HepG2 (cell line): ENCODE data around the gene M1AP. TPM values are rescaled to one million over a fixed set of nuclear protein-coding genes. Genes with fewer than 3 reads are reported as not detected.

Source experiments
- BATF2 ChIP-seq: sonication (generic); formaldehyde crosslinking; IDR thresholded peaks from 2 replicates; pipeline ENCODE4 v1.8.0; 2022; ENCODE audit warnings: mild to moderate bottlenecking, missing genetic modification reagents, moderate library complexity
- HNRNPK ChIP-seq: fragments of 200-400 bp; formaldehyde crosslinking; IDR thresholded peaks from 2 replicates; pipeline ENCODE4 v1.6.1; 2018; ENCODE audit warnings: low read length, low read depth, moderate library complexity, mild to moderate bottlenecking; ENCODE audit not compliant: poor library complexity, severe bottlenecking
- JUN ChIP-seq: sonication (generic); formaldehyde crosslinking; IDR thresholded peaks from 2 replicates; pipeline ENCODE4 v1.4.0; 2020; ENCODE audit warnings: mild to moderate bottlenecking, missing genetic modification reagents
- MAZ ChIP-seq, 2 experiments: sonication (generic) in 1 of 2; formaldehyde crosslinking in 1 of 2; IDR thresholded peaks; 2 replicates each; pipeline versions ENCODE4 v1.5.0 to v1.6.1; 2012 to 2020; ENCODE audit warnings: low read depth in 2 of 2, mild to moderate bottlenecking in 2 of 2, borderline replicate concordance in 1 of 2, improper control_type of control experiment in 1 of 2, low read length in 1 of 2, missing genetic modification reagents in 1 of 2, moderate library complexity in 1 of 2
- MTA3 ChIP-seq: sonication (generic); formaldehyde crosslinking; IDR thresholded peaks from 2 replicates; pipeline ENCODE4 v1.4.0; 2020; ENCODE audit warnings: missing genetic modification reagents
- ZNF770 ChIP-seq: sonication (generic); formaldehyde crosslinking; IDR thresholded peaks from 2 replicates; pipeline ENCODE4 v1.5.0; 2020; ENCODE audit warnings: mild to moderate bottlenecking, missing genetic modification reagents
- polyA plus RNA-seq, 8 experiments: library from polyadenylated mRNA; depleted of rRNA in 3 of 8; stranded (reverse) in 7 of 8; unstranded in 1 of 8; fragments of >200 nt; fragmentation: Illumina TruSeq in 4 of 8; extraction: Trizol in 4 of 8; gene quantifications; 2 replicates each; pipeline versions ENCODE4 v1.2.1 to v1.2.3, GENCODE V29; 2011 to 2016; ENCODE audit warnings: low read depth in 4 of 8, missing spikeins in 1 of 8, mixed read lengths in 1 of 8; ENCODE audit not compliant: insufficient read depth in 1 of 8
- total RNA-seq, 5 experiments: library from RNA; depleted of rRNA; stranded (reverse); fragments of >200 nt; fragmentation: Illumina TruSeq; extraction: Trizol; gene quantifications; 2 replicates each; pipeline ENCODE4 v1.2.3, GENCODE V29; 2016; ENCODE audit warnings: low read depth in 1 of 5

Gene M1AP
- total and polyA plus RNA-seq, 2 of the 13 experiments (the other 11 are each of a cell fraction or from before 2014, with no cell fraction given): not detected

GRCh38 chr2:74513605-74514367, 134.3 kb downstream of the M1AP start (continued):
- TF ChIP-seq ZNF770 (CRISPR knock-in tag) (peak; percentile 84), MTA3 (CRISPR knock-in tag) (no peak), MAZ (IDR thresholded peaks at IDR 0.05; ENCODE audit: borderline replicate concordance, low read depth, low read length) (no peak), MAZ (CRISPR knock-in tag; IDR thresholded peaks at IDR 0.05; ENCODE audit: low read depth) (0 out of 2 replicates have a peak, but pooled peaks have one; percentile 2), HNRNPK (peak; percentile 82), JUN (CRISPR knock-in tag) (no peak), BATF2 (CRISPR knock-in tag) (0 out of 2 replicates have a peak, but pooled peaks have one; percentile 63)
